H1 (cell line): ENCODE data around the gene C1QTNF1. TPM values are rescaled to one million over a fixed set of nuclear protein-coding genes. Genes with fewer than 3 reads are reported as not detected.

Source experiments
- CTCF ChIA-PET: fragments of 300-600 bp; sonication (Branson Sonifier 250); formaldehyde crosslinking; loops from one replicate; lab custom pipeline; 2021; ENCODE audit not compliant: partially characterized antibody; lab: Charles Lee
- POLR2A ChIA-PET: fragments of 300-600 bp; sonication (Branson Sonifier 250); formaldehyde crosslinking; loops from one replicate; lab custom pipeline; 2021; ENCODE audit warnings: inconsistent platforms; ENCODE audit not compliant: partially characterized antibody; lab: Charles Lee
- DNase-seq, 2 experiments: peaks; one replicate each; pipeline versions ENCODE4 v3.0.0 to v3.0.0-alpha.2; 2010 to 2022; ENCODE audit warnings: low spot score in 2 of 2, low read depth in 1 of 2, mixed read lengths in 1 of 2
- FAIRE-seq: peaks from 2 replicates; lab custom pipeline; 2011; peaks lifted over from hg19 to GRCh38; lab: Jason Lieb, UNC
- H2AFZ ChIP-seq: 2 replicates; pipeline ENCODE4 v1.8.1; 2012; ENCODE audit warnings: low read length, inconsistent platforms
- H2AK5ac ChIP-seq: 2 replicates; pipeline ENCODE4 v1.6.1; 2013; ENCODE audit warnings: low read depth, low read length
- H2BK120ac ChIP-seq: replicated peaks from 2 replicates; pipeline ENCODE3; 2013; ENCODE audit warnings: low read depth, low read length, inconsistent platforms
- H2BK12ac ChIP-seq: 2 replicates; pipeline ENCODE4 v1.6.1; 2013; ENCODE audit warnings: low read depth, low read length
- H2BK15ac ChIP-seq: 2 replicates; pipeline ENCODE4 v1.6.1; 2013; ENCODE audit warnings: low read length
- H2BK20ac ChIP-seq: 2 replicates; pipeline ENCODE4 v1.6.1; 2013; ENCODE audit warnings: low read length
- H2BK5ac ChIP-seq: 2 replicates; pipeline ENCODE4 v1.6.1; 2013; ENCODE audit warnings: low read depth, low read length
- H3K14ac ChIP-seq: 2 replicates; pipeline ENCODE4 v1.6.1; 2013; ENCODE audit warnings: inconsistent platforms; ENCODE audit not compliant: insufficient read length
- H3K18ac ChIP-seq: 2 replicates; pipeline ENCODE4 v1.6.1; 2013; ENCODE audit warnings: low read length; ENCODE audit errors: extremely low read depth
- H3K23ac ChIP-seq: 2 replicates; pipeline ENCODE4 v1.6.1; 2013; ENCODE audit warnings: inconsistent platforms; ENCODE audit not compliant: insufficient read length
- H3K23me2 ChIP-seq: 2 replicates; pipeline ENCODE4 v1.6.1; 2013; ENCODE audit warnings: low read depth, low read length
- H3K27ac ChIP-seq: 2 replicates; pipeline ENCODE4 v1.6.1; 2011; ENCODE audit warnings: low read depth, low read length, inconsistent platforms
- H3K27me3 ChIP-seq, 4 experiments: replicated peaks in 1 of 4; 1 replicate in 1 of 4; 2 replicates in 3 of 4; pipeline versions ENCODE4 v1.6.1 to v1.8.1; 2011 to 2013; ENCODE audit warnings: low read length in 3 of 4, mild to moderate bottlenecking in 3 of 4, inconsistent platforms in 2 of 4, mixed read lengths in 2 of 4, moderate library complexity in 1 of 4; ENCODE audit not compliant: control insufficient read depth in 3 of 4, insufficient read depth in 3 of 4; ENCODE audit errors: extremely low read depth in 1 of 4
- H3K36me3 ChIP-seq, 4 experiments: 2 replicates each; pipeline versions ENCODE4 v1.6.1 to v1.8.1; 2011 to 2013; ENCODE audit warnings: mild to moderate bottlenecking in 4 of 4, low read length in 3 of 4, moderate library complexity in 2 of 4, control low read depth in 1 of 4, inconsistent platforms in 1 of 4; ENCODE audit not compliant: insufficient read depth in 4 of 4, control insufficient read depth in 2 of 4
- H3K4ac ChIP-seq: replicated peaks from 2 replicates; pipeline ENCODE3; 2013; ENCODE audit warnings: low read length, low read depth, mixed read lengths, inconsistent platforms; ENCODE audit not compliant: insufficient read length
- H3K4me1 ChIP-seq, 4 experiments: replicated peaks in 1 of 4; 1 replicate in 1 of 4; 2 replicates in 3 of 4; pipeline versions ENCODE4 v1.6.1 to v1.8.1; 2011 to 2013; ENCODE audit warnings: low read length in 3 of 4, inconsistent platforms in 2 of 4, mixed read lengths in 1 of 4; ENCODE audit not compliant: insufficient read depth in 4 of 4, control insufficient read depth in 3 of 4
- H3K4me2 ChIP-seq, 2 experiments: 2 replicates each; pipeline versions ENCODE4 v1.6.1 to v1.8.1; 2011 to 2013; ENCODE audit warnings: low read depth in 2 of 2, low read length in 2 of 2, control low read depth in 1 of 2, inconsistent platforms in 1 of 2, mild to moderate bottlenecking in 1 of 2; ENCODE audit not compliant: insufficient read depth in 1 of 2
- H3K4me3 ChIP-seq, 4 experiments: fragments of 200-600, 300-600 bp in 1 of 4; sonication (generic), shearing (Covaris generic), sonication (Bioruptor Twin) in 1 of 4; 2 replicates each; pipeline versions ENCODE4 v1.5.1 to v1.8.1; 2011 to 2016; ENCODE audit warnings: low read length in 4 of 4, low read depth in 3 of 4, control low read depth in 2 of 4, inconsistent platforms in 2 of 4, mild to moderate bottlenecking in 2 of 4, mixed read lengths in 1 of 4, moderate library complexity in 1 of 4; ENCODE audit not compliant: insufficient read depth in 2 of 4; ENCODE audit errors: extremely low read depth in 1 of 4
- H3K56ac ChIP-seq: replicated peaks from 2 replicates; pipeline ENCODE3; 2013; ENCODE audit warnings: low read depth, mild to moderate bottlenecking, mixed read lengths, low read length, inconsistent platforms; ENCODE audit not compliant: insufficient read length
- H3K79me1 ChIP-seq: 2 replicates; pipeline ENCODE4 v1.6.1; 2013; ENCODE audit warnings: low read depth, low read length, control low read depth
- H3K79me2 ChIP-seq, 2 experiments: 2 replicates each; pipeline versions ENCODE4 v1.6.1 to v1.8.1; 2012 to 2013; ENCODE audit warnings: low read length in 2 of 2, mild to moderate bottlenecking in 2 of 2, inconsistent platforms in 1 of 2; ENCODE audit not compliant: insufficient read depth in 2 of 2, control insufficient read depth in 1 of 2
- H3K9ac ChIP-seq, 4 experiments: replicated peaks in 1 of 4; 1 replicate in 1 of 4; 2 replicates in 3 of 4; pipeline versions ENCODE4 v1.6.1 to v1.8.1; 2011 to 2013; ENCODE audit warnings: low read depth in 3 of 4, low read length in 3 of 4, control low read depth in 2 of 4, mild to moderate bottlenecking in 2 of 4, moderate library complexity in 2 of 4, inconsistent platforms in 1 of 4; ENCODE audit errors: extremely low read depth in 1 of 4
- H3K9me3 ChIP-seq, 2 experiments: 2 replicates each; pipeline versions ENCODE4 v1.6.1 to v1.8.1; 2012 to 2013; ENCODE audit warnings: mild to moderate bottlenecking in 2 of 2, moderate library complexity in 2 of 2, control low read depth in 1 of 2, inconsistent platforms in 1 of 2, low read depth in 1 of 2, low read length in 1 of 2, mixed read lengths in 1 of 2; ENCODE audit not compliant: insufficient read depth in 2 of 2
- H4K20me1 ChIP-seq, 2 experiments: replicated peaks in 1 of 2; 2 replicates each; pipeline versions ENCODE3 to v1.8.1; 2011 to 2013; ENCODE audit warnings: inconsistent platforms in 2 of 2, low read length in 2 of 2, mild to moderate bottlenecking in 1 of 2; ENCODE audit not compliant: insufficient read depth in 2 of 2, control insufficient read depth in 1 of 2
- H4K5ac ChIP-seq: 2 replicates; pipeline ENCODE4 v1.6.1; 2013; ENCODE audit warnings: low read length, low read depth, mixed read lengths, inconsistent platforms; ENCODE audit not compliant: insufficient read length
- H4K8ac ChIP-seq: 2 replicates; pipeline ENCODE4 v1.8.0; 2013; ENCODE audit warnings: mild to moderate bottlenecking, moderate library complexity, low read length, inconsistent platforms; ENCODE audit not compliant: insufficient read depth; ENCODE audit errors: extremely low read depth
- H4K91ac ChIP-seq: replicated peaks from 2 replicates; pipeline ENCODE3; 2013; ENCODE audit warnings: low read length, mixed read lengths, inconsistent platforms; ENCODE audit not compliant: insufficient read length
- NANOG ChIP-seq: IDR thresholded peaks from 2 replicates; pipeline ENCODE4 v1.6.1; 2011; ENCODE audit warnings: low read length, low read depth, mild to moderate bottlenecking, inconsistent platforms; ENCODE audit not compliant: insufficient read depth, poor library complexity, severe bottlenecking
- SIX5 ChIP-seq: IDR thresholded peaks from 2 replicates; pipeline ENCODE4 v1.6.1; 2011; ENCODE audit warnings: mild to moderate bottlenecking, low read depth, low read length
- WGBS, 2 experiments: shearing (Covaris generic) in 1 of 2; methylation state at CpG; one replicate each; pipeline versions ENCODE4 v1.1.6 to v1.1.7; 2013 to 2015; ENCODE audit warnings: low lambda C conversion rate in 2 of 2, mixed read lengths in 2 of 2, inconsistent platforms in 1 of 2, low coverage in 1 of 2, missing lambda C conversion rate in 1 of 2; ENCODE audit not compliant: insufficient replicate concordance in 2 of 2, insufficient coverage in 1 of 2, insufficient read length in 1 of 2; ENCODE audit errors: extremely low coverage in 1 of 2, missing lambda C conversion rate in 1 of 2; 5-methylcytosine and 5-hydroxymethylcytosine counted together
- polyA plus RNA-seq, 7 experiments: library from polyadenylated mRNA; depleted of rRNA in 3 of 7; stranded (reverse) in 5 of 7; unstranded in 2 of 7; fragments of >200 nt in 5 of 7; fragments of 200-250 nt in 2 of 7; gene quantifications; 1 replicate in 5 of 7; 2 replicates in 1 of 7; 4 replicates in 1 of 7; pipeline versions ENCODE4 v1.2.1 to v1.2.3, GENCODE V29; 2011 to 2013; ENCODE audit warnings: missing spikeins in 2 of 7, mixed read lengths in 2 of 7
- total RNA-seq: library from RNA; stranded (reverse); fragmentation: NEBNext Ultra II Directional; extraction: Animal tissue kit (Norgen Biotek cat#: 25700); gene quantifications from 2 replicates; pipeline ENCODE4 v1.2.1, GENCODE V29; 2021
- TF ChIP-seq, protein P1 (sequence below), 3 experiments: IDR thresholded peaks; 1 replicate in 2 of 3; 2 replicates in 1 of 3; pipeline versions ENCODE4 v1.5.1 to v1.6.1; 2011; ENCODE audit warnings: low read length in 3 of 3, mild to moderate bottlenecking in 3 of 3, inconsistent platforms in 2 of 3, low read depth in 1 of 3, moderate library complexity in 1 of 3; ENCODE audit not compliant: insufficient read depth in 1 of 3; ENCODE audit errors: control extremely low read depth in 1 of 3

Gene C1QTNF1
- total and polyA plus RNA-seq, 2 of the 8 experiments (the other 6 are each of a cell fraction or from before 2014, with no cell fraction given), result 1.5 to 2.5 TPM

DNA sequence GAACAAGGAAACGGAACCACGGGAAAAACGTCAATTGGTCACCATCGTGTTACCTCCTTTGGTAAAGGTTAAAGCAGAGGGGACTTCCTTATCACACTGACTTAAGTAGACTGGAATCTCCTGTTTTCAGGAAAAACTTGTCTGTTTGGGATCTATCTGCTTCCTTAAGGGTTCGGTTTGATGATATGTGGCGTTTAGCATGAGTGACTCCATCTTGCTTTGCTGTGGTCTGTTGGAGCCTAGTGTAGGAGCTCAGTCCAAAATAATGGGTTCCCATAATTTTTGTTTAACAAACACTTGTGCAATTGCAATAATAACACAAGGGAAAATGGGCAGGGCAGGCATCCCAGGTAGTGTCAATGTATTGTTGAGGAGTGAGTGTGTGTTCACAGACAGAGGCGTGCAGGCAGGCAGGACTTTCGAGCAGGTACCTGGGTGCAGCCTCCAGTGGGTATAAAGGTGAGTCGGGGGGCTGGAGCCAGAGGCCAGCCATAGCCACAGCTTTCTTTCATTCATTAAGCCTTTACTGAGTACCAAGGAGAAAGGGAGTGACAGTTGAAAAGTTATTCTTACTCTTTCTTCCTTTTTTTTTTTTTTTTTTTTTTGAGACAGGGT, 46.4 kb downstream of the C1QTNF1 start:
- no peak overlapping the region for H4K5ac ChIP-seq
- no peak overlapping the region for H2BK20ac ChIP-seq
- H3K4me3 ChIP-seq, result no peak overlapping the region
- FAIRE-seq (no peak), DNase-seq (no peak)
- H4K8ac ChIP-seq, result no peak overlapping the region
- no peak overlapping the region for H3K27ac ChIP-seq
- H3K27me3 ChIP-seq, result peaks cover 0 to 2% (median 1%) of the 10 kb centered on the region in 4 experiments; a peak in 4 of 7 replicates
- H3K4me2 ChIP-seq, result no peak overlapping the region
- no peak overlapping the region; the same call in 1 of the 2 replicates for H2AFZ ChIP-seq
- H3K79me1 ChIP-seq, result no peaks in the 10 kb centered on the region
- no peaks in the 10 kb centered on the region for H3K4me1 ChIP-seq
- no peak overlapping the region for H2AK5ac ChIP-seq
- TF ChIP-seq, protein P1, sequence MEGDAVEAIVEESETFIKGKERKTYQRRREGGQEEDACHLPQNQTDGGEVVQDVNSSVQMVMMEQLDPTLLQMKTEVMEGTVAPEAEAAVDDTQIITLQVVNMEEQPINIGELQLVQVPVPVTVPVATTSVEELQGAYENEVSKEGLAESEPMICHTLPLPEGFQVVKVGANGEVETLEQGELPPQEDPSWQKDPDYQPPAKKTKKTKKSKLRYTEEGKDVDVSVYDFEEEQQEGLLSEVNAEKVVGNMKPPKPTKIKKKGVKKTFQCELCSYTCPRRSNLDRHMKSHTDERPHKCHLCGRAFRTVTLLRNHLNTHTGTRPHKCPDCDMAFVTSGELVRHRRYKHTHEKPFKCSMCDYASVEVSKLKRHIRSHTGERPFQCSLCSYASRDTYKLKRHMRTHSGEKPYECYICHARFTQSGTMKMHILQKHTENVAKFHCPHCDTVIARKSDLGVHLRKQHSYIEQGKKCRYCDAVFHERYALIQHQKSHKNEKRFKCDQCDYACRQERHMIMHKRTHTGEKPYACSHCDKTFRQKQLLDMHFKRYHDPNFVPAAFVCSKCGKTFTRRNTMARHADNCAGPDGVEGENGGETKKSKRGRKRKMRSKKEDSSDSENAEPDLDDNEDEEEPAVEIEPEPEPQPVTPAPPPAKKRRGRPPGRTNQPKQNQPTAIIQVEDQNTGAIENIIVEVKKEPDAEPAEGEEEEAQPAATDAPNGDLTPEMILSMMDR (IDR thresholded peaks at IDR 0.05; ENCODE audit: control extremely low read depth in 1 of 3, insufficient read depth in 1 of 3, low read depth in 1 of 3, low read length in 3 of 3), result no peak
- TF ChIP-seq SIX5 (no peak), NANOG (no peak)
- H3K14ac ChIP-seq, result no peak overlapping the region
- H3K56ac ChIP-seq, result no peak overlapping the region
- WGBS, 2 experiments, result 93% methylated on average over 9 of the region's 9 CpGs; no CpG with 5 or more reads in 1 of the 2 experiments
- no peak overlapping the region for H3K23ac ChIP-seq
- ChIA-PET POLR2A (no interaction called here), CTCF (interaction anchor here (0.7 to 3.2 kb wide), 5 partner anchors 15 to 33 kb away, joined by 3 to 9 read pairs (median 3); no protein-coding TSS in a partner anchor)
- H2BK12ac ChIP-seq, result no peak overlapping the region
- no peak overlapping the region for H3K18ac ChIP-seq
- H3K9ac ChIP-seq, result no peak overlapping the region
- no peak overlapping the region for H3K4ac ChIP-seq
- no peaks in the 10 kb centered on the region for H4K20me1 ChIP-seq
- no peak overlapping the region for H2BK5ac ChIP-seq
- no peaks in the 10 kb centered on the region for H3K36me3 ChIP-seq
- no peaks in the 10 kb centered on the region for H3K9me3 ChIP-seq
- H2BK15ac ChIP-seq, result no peak overlapping the region
- peaks cover 4% of the 10 kb centered on the region; the same call in 1 of the 2 replicates for H3K23me2 ChIP-seq
- no peak overlapping the region for H4K91ac ChIP-seq
- H3K79me2 ChIP-seq, result no peaks in the 10 kb centered on the region
- no peak overlapping the region for H2BK120ac ChIP-seq
